HG02981 (cell line): ENCODE measurements around the gene OAS2.

ENCODE experiments used
- ATAC-seq: cut with Tn5 transposase; IDR thresholded peaks from one replicate; pipeline ENCODE4 v1.9.1; 2021; ENCODE audit warnings: mild to moderate bottlenecking, moderate library complexity; ENCODE audit not compliant: unreplicated experiment

Gene OAS2

DNA sequence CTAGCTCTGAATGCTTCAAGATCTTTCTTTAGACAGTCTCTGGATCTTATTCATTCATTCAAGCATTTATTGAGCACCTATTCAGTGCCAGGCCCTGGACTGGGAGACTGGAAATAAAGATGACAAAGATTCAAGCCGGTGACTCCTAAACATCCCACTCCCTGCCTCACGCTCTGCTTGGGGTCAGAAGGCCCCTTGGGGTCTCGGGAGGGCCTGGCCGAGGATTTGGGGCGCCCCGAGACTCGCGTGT lies 78.0 kb downstream of the OAS2 start:
- ATAC-seq: no peak

DNA sequence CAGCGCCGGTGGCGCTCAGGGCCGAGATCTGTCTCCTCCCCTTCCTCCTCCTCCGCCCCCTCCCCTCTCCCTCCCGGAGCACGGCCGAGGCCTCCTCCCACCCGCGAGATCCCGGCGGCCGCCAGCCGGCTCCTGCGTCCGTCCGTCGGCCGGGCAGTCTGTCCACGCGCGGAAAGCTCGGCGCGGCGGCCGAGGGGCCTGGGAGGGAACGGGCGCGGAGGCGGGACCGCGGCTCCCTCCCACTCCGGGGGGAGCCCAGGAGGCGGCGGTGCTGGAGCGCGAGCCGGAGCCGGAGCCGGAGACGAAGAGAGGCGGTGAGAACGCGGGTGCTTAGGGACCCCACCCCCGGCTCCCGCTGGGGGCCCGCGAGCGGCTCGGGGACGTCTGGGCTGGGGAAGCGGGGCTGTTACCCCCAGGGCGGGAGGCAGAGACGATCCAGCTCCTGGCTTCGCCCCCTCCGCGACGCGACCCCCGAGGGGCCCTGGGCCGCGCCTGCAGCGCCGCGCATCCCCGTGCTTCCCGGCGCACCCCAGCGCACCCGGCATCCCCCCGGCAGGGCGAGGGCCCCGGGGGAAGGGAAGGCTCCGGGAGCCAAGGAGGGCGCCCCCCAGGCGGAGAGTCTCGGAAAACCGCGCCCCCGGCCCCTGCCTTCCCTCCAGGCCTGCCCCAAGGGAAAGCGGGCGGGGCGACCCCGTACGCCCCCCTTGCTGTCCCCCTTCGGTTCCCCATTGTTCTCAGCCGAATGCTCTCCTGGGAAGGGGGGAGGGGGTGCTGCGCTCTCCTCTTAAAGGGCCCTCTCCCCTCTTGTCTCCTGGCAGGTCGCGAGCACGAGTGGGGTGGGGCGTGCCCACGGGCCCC lies 78.5 kb downstream of the OAS2 start, which contains the start of gene DTX1:
Gene DTX1, plus strand, starts transcription at position 100 of the 858 bp plus-strand sequence. CDS start 1,463 bp downstream, outside the sequence.
- ATAC-seq: no peak

DNA sequence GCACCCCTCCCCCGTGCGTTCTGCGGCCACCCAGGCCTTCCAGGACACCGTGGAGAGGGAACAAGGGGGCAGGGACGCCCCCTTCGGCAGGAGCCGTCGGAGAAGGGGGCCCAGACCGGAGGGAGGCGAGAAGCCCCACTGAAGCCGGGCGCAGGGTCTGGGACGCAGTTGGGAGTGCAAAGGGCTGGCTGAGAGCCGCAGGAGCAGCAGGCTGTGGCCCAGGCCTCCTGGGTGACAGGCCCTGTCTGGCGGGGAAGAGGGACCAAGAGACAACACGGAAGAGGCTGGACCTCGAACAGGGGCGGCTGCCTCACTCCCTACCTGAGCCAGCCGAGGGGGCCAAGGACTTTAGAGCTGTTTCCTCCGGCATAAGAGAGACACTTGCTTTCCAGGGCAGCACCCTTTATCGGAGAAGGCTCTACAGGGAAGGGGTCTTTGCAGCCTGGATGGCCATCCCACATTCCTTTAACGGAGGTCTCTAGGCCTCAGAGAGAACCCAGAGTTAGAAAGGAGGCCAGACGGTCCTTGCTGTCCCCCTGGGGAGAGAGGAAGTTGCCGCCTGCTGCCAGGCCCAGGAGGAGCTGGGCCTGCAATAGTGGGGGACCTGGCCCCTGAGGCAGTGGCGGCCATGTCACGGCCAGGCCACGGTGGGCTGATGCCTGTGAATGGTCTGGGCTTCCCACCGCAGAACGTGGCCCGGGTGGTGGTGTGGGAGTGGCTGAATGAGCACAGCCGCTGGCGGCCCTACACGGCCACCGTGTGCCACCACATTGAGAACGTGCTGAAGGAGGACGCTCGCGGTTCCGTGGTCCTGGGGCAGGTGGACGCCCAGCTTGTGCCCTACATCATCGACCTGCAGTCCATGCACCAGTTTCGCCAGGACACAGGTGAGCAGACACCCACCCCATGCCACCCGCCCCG lies 79.5 kb downstream of the OAS2 start:
- no peak for ATAC-seq

DNA sequence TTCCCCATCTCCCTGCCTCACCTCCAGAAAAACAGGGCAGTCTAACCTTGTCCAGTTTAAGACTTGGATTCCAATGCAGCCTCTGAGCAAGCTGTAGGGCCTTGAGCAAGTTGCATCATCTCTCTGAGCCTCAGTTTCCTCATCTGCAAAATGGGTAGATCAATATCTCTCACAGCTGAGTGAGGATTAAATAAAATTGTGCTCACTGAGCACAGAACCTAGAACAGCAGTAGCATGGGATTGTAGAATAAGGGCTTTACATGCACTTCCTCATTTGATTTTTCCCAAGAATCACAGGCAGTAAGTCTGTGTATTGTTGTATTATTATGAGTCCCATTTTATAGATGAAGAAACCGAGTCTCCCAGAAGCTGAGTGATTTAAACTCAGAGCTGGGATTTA lies 80.2 kb downstream of the OAS2 start:
- ATAC-seq: no peak

DNA sequence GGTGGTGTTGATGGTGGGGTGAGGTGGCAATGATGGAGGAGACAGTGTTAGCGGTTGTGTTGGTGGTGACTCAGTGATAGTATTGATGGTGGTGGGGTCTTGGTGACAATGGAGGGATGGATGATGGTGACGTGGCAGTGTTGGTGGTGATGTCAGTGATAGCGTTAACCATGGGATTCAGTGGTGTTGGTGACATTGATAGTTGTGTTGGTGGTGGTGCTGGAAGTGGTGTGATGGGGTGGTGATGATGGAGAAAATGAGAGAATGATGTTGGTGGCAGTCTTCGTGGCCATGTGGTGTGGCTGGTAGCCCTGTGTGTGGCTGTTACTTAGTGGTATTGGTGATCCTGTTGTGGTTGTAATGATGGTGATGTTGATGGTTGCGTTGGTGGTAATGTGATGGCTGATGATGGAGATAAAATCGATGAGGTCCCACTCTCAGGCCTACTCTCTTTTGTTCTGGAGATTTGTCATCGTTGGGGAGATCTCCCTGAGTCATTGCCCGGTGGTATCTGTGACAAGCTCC lies 80.8 kb downstream of the OAS2 start:
- ATAC-seq: no peak

DNA sequence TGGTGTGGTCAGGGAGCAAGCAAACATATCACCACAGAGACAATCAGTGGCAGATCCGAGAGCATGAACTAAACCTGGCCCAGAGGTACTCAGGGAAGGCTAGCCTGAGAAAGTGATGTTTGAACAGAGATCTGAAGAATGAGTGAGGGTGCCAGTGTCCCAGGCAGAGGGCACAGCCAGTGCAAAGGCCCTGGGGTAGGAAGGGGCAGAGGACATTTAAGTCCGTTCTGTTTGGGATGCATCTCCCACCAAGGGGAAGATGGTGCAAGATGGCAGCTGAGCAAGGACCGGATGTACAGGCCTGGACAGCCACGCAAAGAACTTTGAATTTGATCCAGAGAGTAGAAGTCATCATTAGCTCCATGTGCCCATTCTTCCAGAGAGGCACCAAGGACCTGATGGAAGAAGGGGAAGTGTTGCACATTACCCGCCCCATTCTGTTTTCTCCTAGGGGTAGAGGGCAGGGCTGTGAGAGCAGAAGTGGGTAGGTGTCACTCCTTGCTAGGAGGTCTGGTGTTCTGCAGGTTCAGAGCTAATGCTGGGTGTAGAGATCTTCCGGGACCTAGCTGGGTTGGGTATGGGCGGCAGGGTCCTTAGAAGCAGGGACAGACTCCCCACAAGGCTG lies 82.1 kb downstream of the OAS2 start:
- no peak for ATAC-seq

DNA sequence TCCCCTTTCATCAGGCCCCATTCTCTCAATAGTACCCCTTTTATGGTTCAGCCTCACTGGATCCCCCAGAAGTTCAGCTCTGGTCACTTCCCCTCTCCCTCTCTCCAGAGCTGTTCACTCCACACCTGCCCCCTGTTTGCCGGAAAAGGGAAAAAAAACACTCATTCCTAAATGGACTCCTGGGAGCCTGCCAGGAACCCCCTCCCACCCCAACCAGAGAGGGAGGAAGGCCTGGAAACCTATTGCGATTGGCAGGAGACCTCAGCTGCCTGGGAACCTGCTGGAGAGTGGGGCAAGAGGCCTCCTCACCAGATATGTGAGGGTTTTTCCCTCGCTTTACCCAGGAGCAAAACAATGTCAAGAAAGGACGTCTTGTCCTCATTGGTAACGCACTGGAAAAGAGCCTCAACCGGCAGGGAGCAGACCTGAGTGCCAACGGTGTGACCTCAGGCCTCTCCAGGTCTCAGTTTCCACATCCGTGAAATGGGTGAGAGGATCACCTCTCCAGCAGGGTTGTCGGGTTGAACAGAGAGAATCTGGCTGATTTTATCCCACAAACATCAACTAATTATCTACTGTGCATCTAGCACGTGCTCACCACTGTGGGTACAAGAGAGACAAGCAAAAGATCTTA lies 82.9 kb downstream of the OAS2 start:
- no peak for ATAC-seq
